Stimulated activated CD8-positive, alpha-beta memory T cell treated with anti-CD3 and anti-CD28 coated beads, Interleukin-4, amount 100 ng/mL, for 4 hours (primary cell): ENCODE data around the gene BLM.
"Not testable (repeated sequence)": the region's sequence is repeated elsewhere in the genome, so short reads cannot be mapped to it uniquely, and the experiment has no call there.

Experiments
- DNase-seq, 2 donors: peaks; one replicate each; pipeline ENCODE4 v3.0.0-alpha.2; 2020; ENCODE audit warnings: low read depth in 2 of 2, low spot score in 1 of 2

Gene BLM

DNA sequence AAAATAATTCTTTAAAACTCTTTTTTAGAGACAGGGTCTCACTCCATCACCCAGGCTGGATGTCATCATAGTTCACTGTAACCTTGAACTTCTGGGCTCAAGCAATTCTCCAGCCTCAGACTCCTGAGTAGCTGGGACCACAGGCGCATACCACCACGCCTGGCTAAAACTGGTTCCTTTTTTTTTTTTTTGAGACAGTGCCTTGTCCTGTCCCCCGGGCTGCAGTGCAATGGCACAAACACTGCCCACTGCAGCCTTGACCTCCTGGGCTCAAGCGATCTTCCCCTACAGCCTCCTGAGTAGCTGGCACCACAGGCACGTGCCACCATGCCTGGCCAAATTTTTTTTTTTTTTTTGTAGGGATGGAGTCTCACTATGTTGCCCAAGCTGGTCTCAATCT, 127.5 kb downstream of the BLM start:
- no peak for DNase-seq

DNA sequence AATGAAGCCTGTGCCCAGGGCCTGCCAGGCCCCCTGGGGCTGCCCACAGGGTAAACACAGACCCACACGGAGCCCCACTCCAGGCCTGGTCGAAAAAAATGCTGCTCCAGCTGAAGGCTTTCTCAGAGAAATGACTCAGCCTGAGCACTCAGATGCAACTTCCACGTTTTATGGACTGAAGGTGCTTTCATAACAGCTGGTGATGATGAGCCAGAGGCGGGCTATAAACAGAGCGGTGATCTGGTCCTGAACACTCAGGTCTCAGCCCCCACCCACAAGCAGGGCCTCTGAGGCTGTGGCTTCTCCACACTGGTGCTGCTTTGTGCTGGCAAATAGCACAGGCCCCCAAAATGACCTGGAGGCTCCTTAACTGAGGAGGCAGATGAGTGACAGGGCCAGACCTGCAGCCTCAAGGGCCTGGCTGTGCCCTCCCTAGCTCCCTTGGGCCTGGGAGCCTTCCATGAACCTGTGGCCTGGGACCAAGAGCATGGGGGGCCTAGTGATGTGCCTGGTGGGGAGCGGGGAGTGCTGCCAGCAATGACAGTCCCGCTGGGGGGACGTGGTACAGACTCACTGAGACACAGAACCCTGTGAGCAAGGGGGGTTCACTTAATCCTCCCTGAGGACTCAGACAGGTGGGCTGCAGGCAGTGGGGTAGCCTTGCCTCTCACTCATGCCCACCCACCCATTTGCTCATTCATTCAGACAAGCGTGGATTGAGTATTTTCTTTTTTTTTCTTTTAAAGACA, 128.2 kb downstream of the BLM start:
- no peak for DNase-seq

DNA sequence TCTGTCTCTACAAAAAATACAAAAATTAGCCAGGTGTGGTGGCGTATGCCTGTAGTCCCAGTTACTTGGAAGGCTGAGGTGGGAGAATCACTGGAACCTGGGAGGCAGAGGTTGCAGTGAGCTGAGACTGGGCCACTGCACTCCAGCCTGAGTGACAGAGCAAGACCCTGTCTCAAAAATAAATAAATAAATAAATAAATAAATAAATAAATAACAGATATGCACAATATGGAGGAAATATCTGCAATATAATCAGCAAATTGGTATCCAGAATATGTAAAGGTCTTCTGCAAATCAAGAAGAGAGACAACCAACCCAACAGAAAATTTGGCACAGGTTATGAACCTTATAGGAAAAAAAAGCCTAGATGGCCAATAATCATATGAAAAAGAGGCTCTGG, 132.3 kb downstream of the BLM start:
- DNase-seq: not testable (repeated sequence)

DNA sequence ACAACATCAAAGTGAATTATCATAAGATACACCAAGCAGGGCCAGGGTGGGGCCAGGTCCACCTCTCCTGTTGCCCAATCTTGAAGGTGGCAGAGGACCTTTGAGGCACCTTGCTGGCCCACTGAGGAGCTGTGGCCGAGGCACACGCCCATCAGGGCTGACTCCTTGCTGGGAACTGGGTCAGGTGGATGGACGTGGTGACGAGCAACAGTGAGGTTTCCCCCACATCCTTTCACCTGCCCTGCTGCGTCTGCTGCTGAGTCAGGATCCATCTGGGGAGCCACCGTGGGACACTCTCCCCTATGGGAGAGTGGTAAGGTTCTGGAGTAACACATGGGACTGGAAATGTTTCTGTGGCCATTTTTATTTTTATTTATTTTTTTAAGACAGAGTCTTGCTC, 134.0 kb downstream of the BLM start:
- DNase-seq: no peak

DNA sequence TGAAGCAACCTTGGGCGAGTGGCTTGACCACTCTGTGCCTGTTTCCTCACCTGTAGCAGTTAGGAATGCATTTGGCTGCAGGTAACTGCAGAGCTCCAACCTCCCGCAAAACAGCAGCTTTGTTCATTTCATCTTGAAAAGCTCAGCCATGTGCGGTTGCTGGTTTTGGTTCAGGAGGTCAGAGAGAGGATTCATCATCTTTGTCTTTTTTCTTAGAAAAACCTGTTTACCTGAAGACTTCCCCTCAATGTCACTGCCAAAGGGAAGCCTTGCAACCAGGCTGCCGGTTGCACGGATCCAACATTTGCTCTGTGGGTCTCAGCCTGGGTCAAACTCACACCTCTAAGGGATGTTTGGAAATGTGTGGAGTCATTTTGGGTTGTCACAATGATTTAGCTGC, 134.8 kb downstream of the BLM start:
- no peak for DNase-seq

DNA sequence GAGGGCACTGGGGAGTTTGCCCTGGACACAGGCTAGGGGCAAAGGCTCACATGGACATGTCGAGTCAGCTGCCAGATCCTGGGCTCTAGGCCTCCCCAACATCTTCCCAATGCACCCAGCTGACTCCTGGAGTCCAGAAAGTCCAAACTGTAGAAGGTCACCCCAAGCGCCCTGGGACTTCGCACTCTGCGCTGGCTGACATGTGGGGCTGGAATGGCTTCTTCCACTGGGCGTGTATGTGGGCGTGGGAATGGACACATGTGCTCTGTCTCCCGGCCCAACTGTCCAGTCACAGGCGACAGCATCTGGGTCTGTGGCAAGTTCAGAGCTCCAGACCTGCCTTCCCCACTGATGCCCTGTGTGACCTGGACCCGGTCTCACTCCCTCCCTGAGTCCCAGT, 138.0 kb downstream of the BLM start:
- DNase-seq: no peak

DNA sequence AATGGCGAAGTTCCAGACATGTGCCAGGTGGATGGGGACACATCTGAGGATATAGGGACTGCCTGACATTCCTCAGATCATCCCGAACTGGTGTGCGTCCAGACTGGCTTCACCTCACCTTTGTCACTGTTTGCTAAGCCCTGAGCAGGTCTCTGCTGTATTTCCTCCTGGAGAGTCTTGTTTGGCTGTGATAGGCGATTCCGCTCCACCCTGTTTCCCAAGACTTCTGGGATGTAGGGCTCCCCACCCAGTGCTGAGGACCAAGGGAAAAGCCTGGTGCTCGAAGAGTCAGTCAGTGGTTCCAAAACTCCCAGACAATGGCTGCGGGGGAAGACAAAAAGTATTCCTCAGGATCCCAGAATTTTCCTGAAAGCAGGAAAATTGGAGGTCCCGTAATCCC, 140.2 kb downstream of the BLM start:
- DNase-seq: no peak

DNA sequence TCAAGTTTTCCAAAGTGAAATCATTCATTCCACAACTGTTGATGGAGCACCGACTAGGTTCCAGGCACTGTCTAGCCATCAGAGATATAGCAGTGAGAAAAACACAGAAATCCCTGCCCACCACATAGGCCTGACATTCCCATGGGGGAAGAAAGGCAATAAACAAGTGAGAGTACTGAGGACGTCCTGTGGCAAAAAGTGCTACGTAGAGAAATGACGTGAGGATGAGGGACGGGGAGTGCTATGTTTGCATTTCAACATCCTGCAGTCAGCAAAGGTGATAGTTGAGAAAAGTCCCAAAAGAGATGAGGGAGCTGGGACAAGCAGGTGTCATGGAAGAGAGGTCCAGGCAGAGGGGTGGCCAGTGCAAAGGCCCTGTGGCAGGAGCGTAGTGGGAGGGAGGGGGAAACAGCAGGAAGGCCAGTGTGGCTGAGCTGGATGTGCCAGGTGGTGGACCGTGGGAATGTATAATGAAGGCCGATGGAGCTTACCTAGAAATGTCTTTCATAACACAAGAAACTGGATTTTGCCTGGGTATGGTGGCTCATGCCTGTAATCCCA, 140.8 kb downstream of the BLM start:
- no peak for DNase-seq

DNA sequence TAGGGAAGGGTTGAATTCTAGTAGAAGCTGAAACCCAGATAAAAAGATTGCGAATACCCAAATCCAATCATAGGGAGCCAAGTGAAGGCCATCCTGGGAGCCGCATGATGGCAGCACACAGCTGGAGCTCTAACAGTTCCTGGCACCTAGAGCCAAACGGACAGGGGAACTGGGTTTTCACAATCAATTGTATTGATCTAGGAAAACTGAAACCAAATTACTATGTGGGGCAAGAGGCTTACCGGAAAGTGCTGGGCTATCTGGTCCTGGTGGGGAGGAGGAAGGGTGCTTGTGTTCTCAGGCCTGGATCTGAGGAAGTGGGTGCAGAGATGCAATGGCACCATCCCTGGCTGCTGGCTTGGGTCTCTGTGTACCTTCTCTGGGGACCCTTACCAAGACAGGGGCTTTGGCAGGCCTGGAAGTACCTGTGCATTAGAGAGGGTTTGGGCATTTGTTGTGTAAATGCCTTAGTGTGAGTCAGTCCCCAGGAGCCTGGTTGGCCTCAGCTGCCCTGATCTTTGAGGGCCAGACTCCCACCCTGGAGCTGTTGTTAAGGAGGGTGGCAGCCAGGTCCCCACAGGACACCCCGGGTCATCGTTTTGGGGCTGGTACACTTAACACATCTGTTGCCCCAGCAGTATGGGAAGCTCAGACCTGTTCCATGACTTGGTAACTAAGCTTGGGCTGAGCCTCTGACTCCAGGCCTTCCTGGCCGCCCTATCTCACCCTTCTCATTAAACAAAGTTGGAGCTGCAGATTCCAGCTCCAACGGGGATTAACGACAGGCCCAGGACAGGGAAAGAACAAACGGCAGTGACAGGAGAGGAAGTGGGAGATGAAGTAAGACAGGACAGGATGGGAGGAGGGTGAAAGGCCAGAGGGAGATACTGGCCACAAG, 142.3 kb downstream of the BLM start:
- no peak for DNase-seq

DNA sequence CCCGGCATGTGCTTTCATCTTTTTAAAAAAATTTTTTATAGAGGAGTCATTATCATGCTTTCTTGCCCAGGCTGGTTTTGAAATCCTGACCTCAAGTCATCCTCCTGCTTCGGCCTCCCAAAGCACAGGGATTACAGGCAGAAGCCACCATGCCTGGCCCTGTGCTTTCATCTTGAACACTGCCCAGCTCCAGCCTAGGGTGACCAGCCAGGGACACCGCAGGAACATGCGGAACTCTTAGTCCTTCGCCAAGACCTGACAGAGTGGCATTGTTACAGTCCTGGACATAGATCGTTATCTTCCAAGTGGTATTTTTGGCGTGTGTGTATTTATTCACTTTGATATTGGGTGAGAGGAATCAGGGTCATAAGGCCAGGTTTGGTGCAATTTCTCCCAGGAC, 143.3 kb downstream of the BLM start:
- no peak for DNase-seq

DNA sequence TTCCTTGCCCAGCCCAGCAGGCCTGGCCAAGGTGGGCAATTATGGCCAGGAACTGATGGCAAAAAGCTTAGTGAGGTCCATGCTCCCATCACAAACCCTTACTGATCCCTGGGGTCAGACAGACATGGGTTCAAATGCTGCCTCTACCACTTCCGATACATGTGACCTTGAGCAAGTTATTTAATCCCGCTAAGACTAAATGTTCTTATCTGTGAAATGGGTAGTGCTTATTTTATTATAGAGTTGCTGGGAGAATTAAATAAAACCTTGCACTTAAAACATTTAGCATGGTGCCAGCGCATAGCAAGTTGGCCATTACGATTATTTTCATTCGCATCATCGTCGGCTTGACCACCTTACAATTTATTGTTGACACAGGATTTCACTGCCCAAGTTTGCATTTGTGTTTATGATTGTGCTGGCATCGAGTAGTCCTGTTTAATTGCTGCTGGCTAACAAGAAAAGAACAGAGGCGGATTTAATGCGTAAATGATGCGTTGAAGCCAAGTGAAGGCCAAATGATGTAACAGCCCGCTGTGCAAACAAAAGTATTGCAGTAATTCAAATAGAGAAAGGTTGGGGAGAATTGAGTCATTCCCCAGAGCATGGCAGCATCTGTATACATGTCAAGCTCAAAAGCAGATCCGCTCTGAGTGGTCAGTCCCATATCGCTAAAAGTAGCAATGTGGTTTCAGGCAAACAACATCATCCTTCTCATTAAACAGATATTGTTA, 144.0 kb downstream of the BLM start:
- DNase-seq: no peak

DNA sequence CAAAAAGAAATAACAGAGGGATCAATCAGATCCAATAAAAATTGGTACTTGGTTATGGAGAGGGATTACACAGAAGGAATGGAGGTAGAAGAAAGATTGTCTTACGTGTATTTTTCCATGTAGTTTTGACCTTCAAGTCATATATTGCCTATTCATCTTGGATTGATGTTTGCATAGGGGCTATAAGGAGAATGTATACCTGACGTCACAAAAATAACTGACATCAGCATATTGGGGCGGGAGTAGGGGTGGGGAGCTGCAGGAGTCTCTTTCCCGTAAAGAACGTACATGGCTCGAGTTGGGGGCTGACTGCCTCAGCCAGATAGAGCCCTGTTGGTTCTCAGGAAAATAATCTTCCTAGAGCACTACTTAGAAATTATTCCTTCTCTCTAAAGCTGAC, 145.3 kb downstream of the BLM start:
- DNase-seq: no peak

DNA sequence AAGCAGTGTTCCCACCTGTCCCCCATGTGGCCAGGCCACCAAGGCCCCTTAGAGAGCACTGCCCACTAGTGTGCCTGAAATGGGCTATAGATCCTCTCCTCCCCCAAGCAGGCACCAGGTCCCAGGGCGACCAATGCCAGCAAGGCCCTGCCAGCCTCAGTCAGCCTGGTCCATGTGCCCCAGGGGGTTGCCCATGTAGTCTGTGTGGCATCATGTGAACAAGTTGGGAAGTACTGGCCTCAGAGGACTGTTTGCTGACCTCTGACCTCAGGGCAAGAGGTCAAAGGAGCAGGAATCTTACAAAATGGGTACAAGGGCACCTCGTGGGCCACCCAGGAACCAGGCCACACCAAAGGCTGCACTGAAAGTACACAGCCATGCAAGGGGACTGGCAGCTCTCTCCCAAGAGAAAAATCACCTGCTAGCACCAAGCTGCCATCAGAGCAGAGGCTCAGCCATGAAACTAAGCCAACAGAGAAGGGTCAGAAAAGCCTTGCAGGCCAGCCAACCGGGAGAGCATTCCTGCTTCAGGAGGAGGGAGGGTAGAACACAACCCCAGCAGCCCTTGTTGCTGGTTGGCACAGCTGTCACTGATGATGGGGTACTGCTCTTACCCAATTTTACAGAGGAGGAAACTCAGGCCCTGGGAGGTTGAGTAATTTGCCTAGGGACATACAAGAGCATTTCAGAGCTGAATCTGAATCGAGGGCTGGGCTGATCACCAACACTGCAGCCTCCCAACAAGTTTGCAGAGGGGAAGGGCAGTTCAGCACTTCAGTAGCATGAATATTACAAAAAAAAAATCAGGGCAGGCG, 146.0 kb downstream of the BLM start:
- DNase-seq: no peak

DNA sequence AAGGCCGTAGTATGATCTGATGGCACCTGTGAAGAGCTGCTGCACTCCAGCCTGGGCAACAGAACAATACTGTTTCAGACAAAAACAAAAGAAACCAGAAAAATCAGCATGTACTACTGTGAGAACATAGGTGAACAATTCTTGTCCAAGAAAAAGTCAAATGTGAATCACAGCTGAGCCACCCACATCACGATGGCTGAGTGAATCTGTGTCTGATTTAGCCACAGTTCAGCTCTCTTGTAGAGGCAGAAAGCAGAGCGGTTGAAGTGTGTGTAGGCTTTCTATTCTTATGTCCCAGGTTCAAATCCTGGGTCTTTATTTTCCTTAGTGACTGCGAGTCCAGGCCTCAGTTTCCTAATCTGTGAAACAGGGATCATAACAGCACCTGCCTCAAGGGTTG, 146.8 kb downstream of the BLM start:
- DNase-seq: no peak

DNA sequence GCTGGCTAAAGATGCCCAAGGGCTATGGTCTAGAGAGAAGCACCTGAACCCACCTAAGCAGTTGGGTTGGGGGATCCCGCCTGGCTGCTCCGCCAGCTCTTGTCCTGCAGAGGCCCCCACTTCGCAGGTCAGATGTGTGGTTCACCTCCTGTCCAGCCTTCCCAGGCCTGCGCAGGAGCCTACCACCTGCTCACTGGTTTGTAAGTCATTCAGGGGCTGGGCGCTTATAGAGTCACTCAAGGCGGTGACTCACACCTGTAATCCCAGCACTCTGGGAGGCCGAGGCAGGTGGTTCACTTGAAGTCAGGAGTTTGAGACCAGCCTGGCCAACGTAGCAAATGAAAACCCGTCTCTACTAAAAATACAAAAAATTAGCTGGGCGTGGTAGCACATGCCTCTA, 147.4 kb downstream of the BLM start:
- no peak for DNase-seq

DNA sequence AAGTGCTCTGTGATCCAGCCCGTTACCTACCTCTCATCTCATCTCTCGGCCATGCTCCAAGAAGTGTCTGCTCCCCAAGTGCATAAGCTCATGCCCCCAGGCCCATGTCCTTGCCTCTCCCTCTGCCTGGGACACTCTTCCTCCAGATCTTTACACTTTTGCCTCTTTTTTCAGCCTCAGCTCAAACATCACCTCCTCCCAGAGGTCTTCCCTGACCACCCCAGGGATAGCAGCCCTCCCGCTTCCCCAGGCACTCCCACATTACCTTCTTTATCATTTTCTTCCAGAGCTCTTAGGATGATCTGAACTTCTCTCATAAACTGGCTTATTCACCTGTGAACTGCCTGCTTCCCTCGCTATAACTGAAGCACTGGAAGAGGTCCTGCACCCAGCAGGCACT, 148.6 kb downstream of the BLM start:
- DNase-seq: no peak
